Pancreas (tissue), 10 donors: ENCODE measurements around the gene MS4A10. TPM values are rescaled to one million over a fixed set of nuclear protein-coding genes. Genes with fewer than 3 reads are reported as not detected.

ENCODE experiments used
- ATAC-seq, 4 donors: fragments of 200-7000 bp; cut with Tn5 transposase; one replicate each; pipeline versions ENCODE4 v1.8.0 to v1.9.1; 2020; ENCODE audit warnings: mild to moderate bottlenecking in 4 of 4, moderate library complexity in 4 of 4
- DNase-seq, 6 donors: peaks; one replicate each; pipeline ENCODE4 v3.0.0-alpha.2; 2020
- FAIRE-seq: peaks from 2 replicates; lab custom pipeline; 2012; peaks lifted over from hg19 to GRCh38; lab: Jason Lieb, UNC
- H3K27ac ChIP-seq, 4 donors: fragments of 200-600 bp; sonication (generic); 1 replicate in 3 of 4; 2 replicates in 1 of 4; pipeline versions ENCODE4 v1.5.0 to v1.8.0; 2020
- H3K27me3 ChIP-seq, 4 donors: fragments of 200-600 bp; one replicate each; pipeline ENCODE4 v1.8.0; 2021
- H3K36me3 ChIP-seq, 3 donors: fragments of 200-600 bp; sonication (generic) in 1 of 3; one replicate each; pipeline versions ENCODE4 v1.5.0 to v1.8.0; 2020 to 2021
- H3K4me1 ChIP-seq, 3 donors: fragments of 200-600 bp; one replicate each; pipeline ENCODE4 v1.8.0; 2021
- H3K4me3 ChIP-seq, 4 donors: fragments of 200-600 bp; sonication (generic) in 2 of 4; one replicate each; pipeline versions ENCODE4 v1.5.0 to v1.8.0; 2020 to 2021
- H3K9me3 ChIP-seq, 4 donors: fragments of 200-600 bp; one replicate each; pipeline ENCODE4 v1.8.0; 2021
- WGBS, 2 donors: extraction: QIAGEN DNeasy Blood & Tissue Kit; methylation state at CpG; one replicate each; pipeline ENCODE4 v1.1.7; 2013; 5-methylcytosine and 5-hydroxymethylcytosine counted together
- intact Hi-C, 3 donors: fragments of 100-400 bp; cut with DNase I; formaldehyde crosslinking; loops; one replicate each; pipeline versions ENCODE4 v1.11.1 to v1.14.2; 2022
- polyA plus RNA-seq, 2 donors: library from polyadenylated mRNA; stranded (reverse); fragments of 200-250 nt; gene quantifications; one replicate each; pipeline ENCODE4 v1.2.3, GENCODE V29; 2013
- total RNA-seq, 6 donors: library from RNA; stranded (reverse); fragmentation: NEBNext Ultra II Directional in 4 of 6; extraction: Animal tissue kit (Norgen Biotek cat#: 25700) in 4 of 6; gene quantifications; one replicate each; pipeline versions ENCODE4 v1.2.1 to v1.2.4, GENCODE V29; 2021 to 2023
- TF ChIP-seq, protein P1 (sequence below), 4 donors: fragments of 200-600 bp; sonication (generic) in 3 of 4; IDR thresholded peaks; one replicate each; pipeline versions ENCODE4 v1.5.0 to v1.8.0; 2021; ENCODE audit warnings: antibody characterized with exemption in 4 of 4
- donor health status: healthy with polysubstance abuse.
- donor health status: DM: no; HTN: no; CAD: no; lungs with moderate emphysema.
- donor health status: DM: no; HTN: no; CAD: no.
- donor health status: control.
- donor health status: control.
- donor health status: Bipolar disorder and iron deficiency.
- donor health status: DM: yes; HTN: yes; CAD: no.
- donor health status: DM: no; HTN: no; CAD: no.
- donor health status: DM: no; HTN: no; CAD: no.
- donor health status: DM: yes; HTN: yes; CAD: no.

Gene MS4A10
- total and polyA plus RNA-seq, 8 donors, result not detected

DNA sequence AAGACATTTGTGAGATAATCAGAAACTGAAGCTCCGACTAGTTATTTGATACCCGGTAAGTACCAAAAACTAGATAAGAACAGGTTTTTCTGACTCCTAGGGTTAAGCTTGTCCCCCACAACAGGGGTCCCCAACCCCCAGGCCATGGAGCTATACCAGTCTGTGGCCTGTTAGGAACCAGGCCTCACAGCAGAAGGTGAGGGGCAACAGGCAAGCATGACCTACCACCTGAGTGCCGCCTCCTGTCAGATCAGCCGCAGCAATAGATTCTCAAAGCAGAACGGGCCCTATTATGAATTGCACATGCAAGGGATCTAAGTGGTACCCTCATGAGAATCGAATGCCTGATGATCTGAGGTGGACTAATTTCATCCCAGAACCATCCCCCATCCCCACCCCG lies 1.2 kb upstream of the MS4A10 start:
- H3K4me3 ChIP-seq, result no peak overlapping the region
- TF ChIP-seq, protein P1, sequence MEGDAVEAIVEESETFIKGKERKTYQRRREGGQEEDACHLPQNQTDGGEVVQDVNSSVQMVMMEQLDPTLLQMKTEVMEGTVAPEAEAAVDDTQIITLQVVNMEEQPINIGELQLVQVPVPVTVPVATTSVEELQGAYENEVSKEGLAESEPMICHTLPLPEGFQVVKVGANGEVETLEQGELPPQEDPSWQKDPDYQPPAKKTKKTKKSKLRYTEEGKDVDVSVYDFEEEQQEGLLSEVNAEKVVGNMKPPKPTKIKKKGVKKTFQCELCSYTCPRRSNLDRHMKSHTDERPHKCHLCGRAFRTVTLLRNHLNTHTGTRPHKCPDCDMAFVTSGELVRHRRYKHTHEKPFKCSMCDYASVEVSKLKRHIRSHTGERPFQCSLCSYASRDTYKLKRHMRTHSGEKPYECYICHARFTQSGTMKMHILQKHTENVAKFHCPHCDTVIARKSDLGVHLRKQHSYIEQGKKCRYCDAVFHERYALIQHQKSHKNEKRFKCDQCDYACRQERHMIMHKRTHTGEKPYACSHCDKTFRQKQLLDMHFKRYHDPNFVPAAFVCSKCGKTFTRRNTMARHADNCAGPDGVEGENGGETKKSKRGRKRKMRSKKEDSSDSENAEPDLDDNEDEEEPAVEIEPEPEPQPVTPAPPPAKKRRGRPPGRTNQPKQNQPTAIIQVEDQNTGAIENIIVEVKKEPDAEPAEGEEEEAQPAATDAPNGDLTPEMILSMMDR (IDR thresholded peaks at IDR 0.05), result no peak
- no peaks in the 10 kb centered on the region for H3K4me1 ChIP-seq
- H3K9me3 ChIP-seq, result no peaks in the 10 kb centered on the region
- H3K27ac ChIP-seq, result no peak overlapping the region
- H3K27me3 ChIP-seq, result no peaks in the 10 kb centered on the region
- FAIRE-seq (no peak), ATAC-seq (no peak), DNase-seq (no peak)
- WGBS, 2 donors, result 81 to 85% methylated on average over 7 of the region's 7 CpGs
- intact Hi-C loops, result no loop called here
- no peaks in the 10 kb centered on the region for H3K36me3 ChIP-seq

DNA sequence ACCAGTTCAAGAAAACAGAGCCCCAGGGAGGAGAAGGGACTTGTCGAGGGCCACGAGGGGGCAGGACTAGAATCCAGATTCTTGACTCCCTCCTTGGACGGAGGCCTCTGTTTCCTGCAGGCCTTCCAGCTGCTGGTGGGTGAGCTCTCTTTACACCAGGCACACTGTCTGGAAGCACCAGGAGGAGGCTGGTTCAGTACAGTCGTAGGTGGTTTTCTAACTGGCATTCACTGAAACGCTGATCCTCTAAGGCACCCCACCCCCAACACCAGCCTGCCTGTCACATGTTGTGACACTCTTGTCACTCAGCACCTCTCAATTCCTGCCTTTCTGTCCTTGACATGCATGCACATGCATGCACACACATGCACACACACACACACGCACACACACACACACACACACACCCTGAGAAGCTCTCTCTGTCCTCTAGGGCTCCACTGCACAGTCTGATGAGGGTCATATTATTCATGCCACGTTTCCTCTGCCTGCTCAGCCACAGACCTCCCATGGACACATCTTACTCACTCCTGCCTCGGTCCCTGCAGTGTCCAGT lies 751 bp downstream of the MS4A10 start:
- DNase-seq, result peak in 1 of 6 donors; percentile 26
- intact Hi-C loops, result no loop called here
- Histone ChIP-seq H3K27me3 (no peaks in the 10 kb centered on the region), H3K36me3 (no peaks in the 10 kb centered on the region), H3K4me1 (no peaks in the 10 kb centered on the region), H3K27ac (no peak overlapping the region), H3K4me3 (no peak overlapping the region), H3K9me3 (no peaks in the 10 kb centered on the region)
- 56 to 67% methylated on average over 8 of the region's 8 CpGs for WGBS, 2 donors
- ATAC-seq, result peak in 2 of 4 donors; percentile 15 to 49
- TF ChIP-seq, protein P1 (IDR thresholded peaks at IDR 0.05), result no peak
- FAIRE-seq, result no peak

DNA sequence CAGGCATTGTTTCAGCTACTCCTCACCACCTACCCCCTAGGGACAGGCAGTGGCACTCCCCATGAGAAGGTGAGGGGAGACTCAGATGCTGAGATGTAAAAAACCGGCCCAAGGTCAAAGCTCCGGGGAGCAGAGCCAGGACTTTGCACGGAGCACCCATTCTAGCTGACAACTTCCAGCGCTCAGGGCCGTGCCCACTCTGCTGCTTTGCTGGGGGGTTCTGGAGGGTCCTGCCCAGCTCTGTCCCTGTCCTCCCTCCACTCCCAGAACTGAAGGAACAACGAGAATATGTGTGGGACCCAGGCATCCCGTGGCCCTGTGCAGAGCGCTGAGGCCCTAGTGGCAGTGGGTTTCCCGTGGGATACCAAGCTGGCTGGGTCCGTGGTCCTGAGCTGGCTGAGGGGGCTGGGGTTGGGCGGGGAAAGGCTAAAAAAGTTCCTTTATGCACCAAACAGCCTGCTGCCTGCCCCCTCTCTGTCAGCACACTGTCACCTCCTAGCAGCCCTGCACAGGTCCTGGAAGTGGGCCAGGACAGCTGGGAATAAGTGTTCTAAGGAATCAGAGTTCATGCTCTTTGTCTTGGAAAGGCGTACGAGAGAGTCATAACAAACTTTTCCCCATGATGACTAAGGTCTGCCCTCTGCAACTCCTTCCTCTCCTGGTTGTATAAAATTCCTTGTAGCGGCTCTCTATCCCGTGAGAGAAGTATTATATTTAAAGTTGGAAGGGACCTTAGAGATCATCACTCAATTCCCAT lies 1.9 kb downstream of the MS4A10 start:
- DNase-seq, result peak in 4 of 6 donors; percentile 23 to 48 (median 37)

DNA sequence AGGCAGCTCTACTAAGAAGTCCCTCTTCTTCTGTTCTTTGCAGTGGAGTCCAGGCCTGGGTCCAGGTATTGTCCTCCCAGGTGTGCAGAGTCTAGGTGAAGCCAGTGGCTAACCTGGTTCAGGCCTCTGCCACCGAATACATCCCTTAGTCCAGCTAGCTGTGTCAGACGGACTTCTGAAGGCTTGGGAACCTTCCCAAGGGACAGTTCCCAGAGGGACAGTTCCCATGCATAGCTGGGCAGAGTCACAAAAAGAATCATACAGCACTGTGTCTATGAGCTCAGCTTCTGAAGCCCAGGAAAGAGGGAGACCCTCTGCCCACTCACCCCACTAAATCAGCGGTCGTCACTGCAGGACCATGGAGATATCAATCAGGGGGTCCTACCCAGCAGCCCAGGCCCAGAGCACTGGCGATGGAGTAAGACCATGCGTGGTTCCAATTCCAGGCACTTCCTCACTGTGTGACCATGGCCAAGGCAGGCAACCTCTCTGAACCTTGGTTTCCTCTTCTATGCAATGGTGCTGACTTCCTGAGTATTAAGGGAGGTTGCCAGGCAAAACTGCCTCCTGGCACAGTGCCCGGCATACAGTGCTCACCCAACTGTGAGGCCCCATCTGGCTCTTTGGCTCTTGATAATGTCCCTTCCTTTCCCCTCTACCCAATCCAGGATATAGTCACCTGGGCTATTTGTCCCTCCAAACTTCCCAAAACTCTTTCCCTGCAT lies 3.4 kb downstream of the MS4A10 start:
- no peak overlapping the region for H3K4me3 ChIP-seq

More for the DNA sequence above, 1.9 kb downstream of the MS4A10 start:
- no peak overlapping the region for H3K4me3 ChIP-seq
- intact Hi-C loops, result no loop called here
- H3K36me3 ChIP-seq, result no peaks in the 10 kb centered on the region
- peak in 3 of 4 donors; percentile 55 to 65 (median 65) for ATAC-seq
- 43 to 47% methylated on average over 14 to 15 of the region's 15 CpGs for WGBS, 2 donors
- no peaks in the 10 kb centered on the region for H3K27me3 ChIP-seq
- H3K9me3 ChIP-seq, result no peaks in the 10 kb centered on the region
- H3K4me1 ChIP-seq, result no peaks in the 10 kb centered on the region
- no peak overlapping the region for H3K27ac ChIP-seq
- TF ChIP-seq, protein P1 (IDR thresholded peaks at IDR 0.05), result no peak
- no peak for FAIRE-seq

More for the DNA sequence above, 3.4 kb downstream of the MS4A10 start:
- no peaks in the 10 kb centered on the region for H3K27me3 ChIP-seq
- no peaks in the 10 kb centered on the region for H3K36me3 ChIP-seq
- intact Hi-C loops, result no loop called here
- FAIRE-seq (no peak), DNase-seq (no peak), ATAC-seq (peak in 2 of 4 donors; percentile 48 to 60)
- H3K4me1 ChIP-seq, result no peaks in the 10 kb centered on the region
- no peak overlapping the region for H3K27ac ChIP-seq
- 77 to 83% methylated on average over 7 of the region's 7 CpGs for WGBS, 2 donors
- TF ChIP-seq, protein P1 (IDR thresholded peaks at IDR 0.05), result no peak
- no peaks in the 10 kb centered on the region for H3K9me3 ChIP-seq
